ENCODE measurements around the gene RNASE12. TPM values are rescaled to one million over a fixed set of nuclear protein-coding genes. Genes with fewer than 3 reads are reported as not detected.

Gene RNASE12
- total and polyA plus RNA-seq, 2 experiments from 2014 or later: not detected

- TF ChIP-seq ZNF462 (CRISPR knock-in tag; IDR thresholded peaks at IDR 0.05): no peak
Observed at GRCh38 chr14:20548414-20549158, 42.6 kb downstream of the RNASE12 start (continued).

GRCh38 chr14:20546877-20547276 lies 44.3 kb downstream of the RNASE12 start:
- no peak overlapping the region for H3K27ac Mint-ChIP-seq
- TF ChIP-seq ZNF331 (CRISPR knock-in tag; IDR thresholded peaks at IDR 0.05; ENCODE audit: low read depth): no peak
- TF ChIP-seq CTCF (conservative IDR thresholded peaks at IDR 0.05; ENCODE audit: low read depth in 2 of 2): no peak
- no peak for TF ChIP-seq ZNF462 (CRISPR knock-in tag; IDR thresholded peaks at IDR 0.05)
- no peak for TF ChIP-seq STAT1 (IDR thresholded peaks at IDR 0.05; ENCODE audit: unreplicated experiment)
- no peak for TF ChIP-seq JUNB (IDR thresholded peaks at IDR 0.05; ENCODE audit: unreplicated experiment)

More at GRCh38 chr14:20546877-20547276, 44.3 kb downstream of the RNASE12 start:
- peaks cover 16% of the 10 kb centered on the region for H3K9me2 ChIP-seq (ENCODE audit: insufficient read depth)
- no peaks in the 10 kb centered on the region for H3K36me3 ChIP-seq (ENCODE audit: insufficient read depth)
- 0 out of 2 replicates have a peak, but pooled peaks cover 1% of the 10 kb centered on the region for H3K4me1 ChIP-seq (ENCODE audit: insufficient read depth)
- H4K20me1 ChIP-seq (replicated peaks; ENCODE audit: insufficient read depth): no peaks in the 10 kb centered on the region
- no peak overlapping the region for H3K27ac ChIP-seq (ENCODE audit: low read depth)
- Mint-ChIP-seq H3K4me1 (peaks cover 2% of the 10 kb centered on the region; the same call in 1 of the 3 replicates), H3K36me3 (ENCODE audit: low read depth) (no peaks in the 10 kb centered on the region), H3K4me3 (no peak overlapping the region), H3K27me3 (ENCODE audit: insufficient read depth, low read depth, poor library complexity) (peaks cover 2% of the 10 kb centered on the region), H3K9me3 (no peaks in the 10 kb centered on the region)
- DNase-seq (ENCODE audit: low spot score) (no peak), ATAC-seq (no peak)
- H3K4me2 ChIP-seq: no peak overlapping the region
- no peaks in the 10 kb centered on the region for H3K79me2 ChIP-seq (replicated peaks; ENCODE audit: insufficient read depth)
- no peaks in the 10 kb centered on the region for H3F3A ChIP-seq (replicated peaks; ENCODE audit: low read depth)
- H2AFZ ChIP-seq: peak overlapping the region; percentile 92
- H3K4me3 ChIP-seq: no peak overlapping the region
- H3K27me3 ChIP-seq (ENCODE audit: insufficient read depth): no peaks in the 10 kb centered on the region

Measured in GM23338 (cell line).